ENCODE measurements around the gene RXRA.

DNA sequence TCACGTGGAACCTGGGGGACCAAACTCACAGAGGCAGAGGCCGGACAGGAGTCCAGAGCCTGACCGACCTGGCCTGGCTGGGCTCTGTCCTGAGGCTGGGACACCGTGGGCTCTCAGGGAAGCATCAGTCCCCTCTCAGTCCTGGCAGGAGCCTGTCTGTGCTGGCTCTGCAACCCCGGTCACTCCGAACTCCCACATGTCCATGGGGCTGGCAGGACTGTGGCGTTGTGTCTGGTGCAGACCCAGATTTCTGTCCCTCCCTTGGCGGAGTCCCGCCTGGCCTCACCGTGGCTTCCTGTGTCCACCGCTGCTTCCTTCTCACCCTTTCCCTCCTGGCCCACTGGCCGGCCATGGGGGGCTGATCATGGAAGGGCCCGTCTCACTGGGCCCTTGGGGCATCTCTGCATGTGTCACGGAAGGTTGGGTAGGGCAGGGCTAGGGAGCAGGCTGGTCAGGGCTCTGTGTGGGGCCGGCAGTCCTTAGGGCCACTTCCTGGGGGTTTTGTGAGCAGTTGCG, 68.8 kb downstream of the RXRA start:
- TF ChIP-seq, protein P1, sequence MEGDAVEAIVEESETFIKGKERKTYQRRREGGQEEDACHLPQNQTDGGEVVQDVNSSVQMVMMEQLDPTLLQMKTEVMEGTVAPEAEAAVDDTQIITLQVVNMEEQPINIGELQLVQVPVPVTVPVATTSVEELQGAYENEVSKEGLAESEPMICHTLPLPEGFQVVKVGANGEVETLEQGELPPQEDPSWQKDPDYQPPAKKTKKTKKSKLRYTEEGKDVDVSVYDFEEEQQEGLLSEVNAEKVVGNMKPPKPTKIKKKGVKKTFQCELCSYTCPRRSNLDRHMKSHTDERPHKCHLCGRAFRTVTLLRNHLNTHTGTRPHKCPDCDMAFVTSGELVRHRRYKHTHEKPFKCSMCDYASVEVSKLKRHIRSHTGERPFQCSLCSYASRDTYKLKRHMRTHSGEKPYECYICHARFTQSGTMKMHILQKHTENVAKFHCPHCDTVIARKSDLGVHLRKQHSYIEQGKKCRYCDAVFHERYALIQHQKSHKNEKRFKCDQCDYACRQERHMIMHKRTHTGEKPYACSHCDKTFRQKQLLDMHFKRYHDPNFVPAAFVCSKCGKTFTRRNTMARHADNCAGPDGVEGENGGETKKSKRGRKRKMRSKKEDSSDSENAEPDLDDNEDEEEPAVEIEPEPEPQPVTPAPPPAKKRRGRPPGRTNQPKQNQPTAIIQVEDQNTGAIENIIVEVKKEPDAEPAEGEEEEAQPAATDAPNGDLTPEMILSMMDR (IDR thresholded peaks at IDR 0.05) = no peak
- TF ChIP-seq EZH2 (IDR thresholded peaks at IDR 0.05; ENCODE audit: borderline replicate concordance, insufficient read depth, low read depth, low read length, poor library complexity, severe bottlenecking) = no peak
